Non-pigmented ciliary epithelial cell (primary cell): Measurements from ENCODE around the gene MPND.
"Not testable (repeated sequence)": the region's sequence is repeated elsewhere in the genome, so short reads cannot be mapped to it uniquely, and the experiment has no call there.

Experiments used
- DNase-seq: peaks from one replicate; pipeline ENCODE4 v3.0.0-alpha.2; 2010; ENCODE audit warnings: low read depth

Gene MPND

DNA sequence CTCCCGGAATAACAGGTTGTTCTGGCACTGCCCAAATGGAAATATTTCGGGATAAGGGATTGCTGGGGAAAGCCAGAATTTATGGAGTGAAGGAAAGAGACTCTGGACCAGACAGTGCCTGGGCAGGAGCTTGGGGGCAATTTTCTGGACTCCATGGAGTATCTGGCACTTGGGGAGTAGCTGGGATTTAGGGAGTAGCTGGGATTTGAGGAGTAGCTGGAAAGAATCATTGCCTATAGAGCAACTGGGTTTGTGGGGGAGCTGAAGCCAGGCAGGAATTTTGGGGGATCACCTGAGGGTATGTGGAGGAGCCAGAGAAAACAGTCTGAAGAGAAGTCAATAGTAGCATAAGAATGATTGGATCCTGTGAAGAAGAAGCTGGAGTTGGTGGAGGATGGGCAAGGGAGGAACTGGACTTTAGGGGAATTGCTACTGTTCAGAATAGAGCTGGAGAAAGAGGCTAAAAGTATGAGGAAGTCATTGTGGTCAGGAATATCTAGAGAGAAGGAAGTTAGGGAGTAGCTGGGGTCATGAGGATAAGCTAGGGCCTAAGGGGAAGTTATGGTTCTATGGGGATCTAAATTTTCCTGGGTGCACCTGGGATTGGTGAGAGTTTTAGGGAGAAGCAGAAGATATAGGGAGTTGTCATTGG, 24.2 kb upstream of the MPND start:
- no peak for DNase-seq

DNA sequence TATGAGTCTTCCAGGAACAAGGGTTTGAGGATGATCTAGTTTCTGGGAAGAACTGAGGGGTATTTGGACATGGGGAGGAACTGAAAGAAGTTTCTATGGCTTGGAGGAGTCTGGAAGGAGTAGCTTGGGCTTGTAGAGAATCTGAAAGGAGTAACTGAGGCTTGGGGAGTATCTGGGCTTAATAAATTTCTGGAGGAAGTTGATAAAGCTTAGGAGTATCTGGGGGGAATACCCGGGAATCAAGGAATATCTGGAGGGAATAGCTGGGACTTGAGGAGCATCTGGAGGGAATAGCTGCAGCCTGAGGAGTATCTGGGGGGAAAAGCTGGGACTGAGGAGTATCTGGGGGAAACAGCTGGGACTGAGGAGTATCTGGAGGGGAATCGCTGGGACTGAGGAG, 22.9 kb upstream of the MPND start:
- no peak for DNase-seq

DNA sequence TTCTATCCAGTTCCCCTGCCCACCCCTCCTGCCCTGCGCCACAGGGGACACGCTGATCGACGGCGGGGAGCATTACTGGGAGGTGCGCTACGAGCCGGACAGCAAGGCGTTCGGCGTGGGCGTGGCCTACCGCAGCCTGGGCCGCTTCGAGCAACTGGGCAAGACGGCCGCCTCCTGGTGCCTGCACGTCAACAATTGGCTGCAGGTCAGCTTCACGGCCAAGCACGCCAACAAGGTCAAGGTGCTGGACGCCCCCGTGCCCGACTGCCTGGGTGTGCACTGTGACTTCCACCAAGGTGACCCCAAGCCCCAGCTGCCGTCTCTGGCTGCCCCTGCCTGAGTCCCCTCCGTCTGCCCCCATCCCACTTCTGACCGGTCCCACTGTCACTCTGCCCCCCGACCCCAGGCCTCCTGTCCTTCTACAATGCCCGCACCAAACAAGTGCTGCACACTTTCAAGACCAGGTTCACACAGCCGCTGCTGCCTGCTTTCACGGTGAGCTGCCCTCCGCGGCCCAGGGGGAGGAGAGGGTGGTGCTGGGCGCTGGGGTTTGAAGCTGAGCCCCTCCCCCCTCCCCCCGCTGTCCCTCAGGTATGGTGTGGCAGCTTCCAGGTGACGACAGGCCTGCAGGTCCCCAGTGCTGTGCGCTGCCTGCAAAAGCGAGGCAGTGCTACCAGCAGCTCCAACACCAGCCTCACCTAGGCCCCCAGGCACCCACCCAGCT, 20.3 kb upstream of the MPND start:
- DNase-seq = no peak

DNA sequence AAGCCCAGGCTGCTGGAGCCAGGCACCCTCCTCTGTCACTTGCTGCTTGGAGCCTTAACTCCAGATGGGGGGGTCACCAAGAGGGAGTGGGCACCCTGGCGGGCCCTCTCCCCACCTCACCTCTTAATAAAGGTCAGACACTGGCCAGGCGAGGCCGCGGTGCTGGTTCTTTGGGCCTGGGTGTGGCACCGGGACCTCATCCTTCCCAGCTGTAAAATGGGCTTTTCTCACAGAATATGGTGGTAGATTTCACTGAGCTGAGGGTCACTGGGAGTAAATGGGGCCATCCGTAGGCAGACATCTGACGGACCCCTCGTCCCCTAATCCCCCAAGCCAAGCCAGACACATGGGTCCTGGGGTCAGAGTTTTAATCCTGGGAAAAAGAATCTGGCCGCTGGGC, 19.7 kb upstream of the MPND start:
- DNase-seq = no peak

DNA sequence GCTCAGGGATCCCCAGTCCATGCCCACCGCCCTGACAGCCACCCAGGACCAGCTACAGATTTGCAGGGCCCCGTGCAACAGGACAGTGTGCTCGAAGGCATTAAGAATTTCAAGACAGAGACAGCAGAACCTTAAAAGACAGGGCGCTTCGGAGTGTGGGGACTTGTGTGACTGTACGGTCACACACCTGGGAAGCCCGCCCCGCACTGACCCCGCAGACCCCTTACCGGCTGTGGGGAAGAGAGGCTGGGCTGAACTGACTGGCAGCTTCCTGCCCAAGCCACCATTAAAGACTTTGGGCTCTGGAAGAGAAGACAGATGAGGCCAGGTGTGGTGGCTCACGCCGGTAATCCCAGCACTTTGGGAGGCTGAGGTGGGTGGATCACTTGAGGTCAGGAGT, 19.1 kb upstream of the MPND start:
- no peak for DNase-seq

DNA sequence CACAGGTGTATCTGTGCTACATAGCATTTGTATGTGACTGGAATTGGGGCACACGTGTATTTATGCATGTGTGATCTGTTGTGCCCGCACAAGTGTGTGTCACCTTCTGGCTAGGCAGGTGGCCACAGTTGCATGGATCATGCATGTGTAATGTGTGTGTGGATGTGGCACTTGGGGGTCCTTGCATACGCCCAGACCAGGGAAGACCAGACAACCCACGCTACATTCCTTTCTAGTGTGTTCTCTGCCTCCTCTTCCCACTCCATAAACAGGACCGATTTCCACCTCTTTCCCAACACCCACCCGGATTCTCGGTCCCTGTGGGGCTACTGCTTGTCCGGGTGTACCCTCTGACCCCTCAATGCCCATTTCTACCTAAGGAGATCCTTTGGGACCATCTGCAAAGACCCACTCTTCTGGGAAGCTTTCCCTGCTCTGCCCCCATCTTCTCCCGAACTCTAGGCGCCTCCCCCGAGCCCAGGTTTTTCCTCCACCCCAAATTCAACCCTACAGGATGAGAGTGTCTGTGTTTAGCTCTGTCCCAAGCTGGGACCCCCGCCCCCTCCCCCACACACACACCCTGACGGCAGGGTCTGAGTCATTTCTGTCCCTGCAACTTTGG, 17.0 kb upstream of the MPND start:
- no peak for DNase-seq

DNA sequence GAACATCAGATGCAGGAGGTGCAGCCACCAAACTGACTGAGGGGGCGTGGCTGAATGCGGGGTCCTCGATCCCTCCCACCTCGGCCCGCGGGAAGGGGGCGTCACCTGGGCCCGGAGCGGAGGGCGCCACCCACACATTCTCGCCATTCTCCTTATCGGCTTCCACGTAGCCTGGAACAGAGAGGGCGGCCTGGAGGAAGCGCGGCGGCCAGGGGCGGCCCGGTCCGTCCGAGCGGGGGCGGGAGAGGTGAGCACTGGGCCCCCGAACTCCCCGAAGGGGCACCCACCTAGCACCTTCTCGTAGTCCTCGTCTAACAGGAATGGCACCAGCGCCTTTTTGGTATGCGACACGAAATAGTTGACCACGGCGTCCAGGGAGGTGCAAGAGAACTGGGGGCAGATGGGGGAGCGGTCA, 16.5 kb upstream of the MPND start:
- no peak for DNase-seq

DNA sequence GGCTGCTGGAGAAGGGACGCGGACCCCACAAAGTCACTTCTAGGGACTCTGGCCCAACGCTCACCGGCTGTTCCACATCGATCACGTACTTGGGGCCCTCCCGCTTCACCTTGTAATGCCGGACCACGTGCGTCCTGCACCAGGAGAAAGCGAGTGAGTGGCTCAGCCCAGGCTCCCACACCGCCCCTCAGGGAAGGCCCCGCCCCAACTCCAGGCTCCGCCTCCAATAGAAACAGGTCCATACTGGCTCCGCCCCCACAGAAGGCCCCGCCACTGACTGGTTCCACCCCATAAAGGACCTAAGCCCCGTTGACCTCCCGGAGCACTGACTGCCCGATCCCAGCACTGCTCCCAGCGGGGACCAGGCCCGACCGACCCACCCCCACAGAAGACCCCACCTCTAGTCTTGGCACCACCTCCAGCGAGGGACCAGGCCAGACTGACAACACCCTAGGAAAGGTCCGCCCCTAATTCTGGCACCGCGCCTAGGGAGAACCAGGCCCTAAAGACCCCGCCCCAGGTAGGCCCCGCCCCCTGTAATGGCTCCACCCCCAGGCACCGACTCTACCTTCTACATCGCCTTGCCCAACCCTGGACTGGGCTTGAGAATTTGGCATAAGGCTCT, 16.0 kb upstream of the MPND start:
- DNase-seq = no peak

DNA sequence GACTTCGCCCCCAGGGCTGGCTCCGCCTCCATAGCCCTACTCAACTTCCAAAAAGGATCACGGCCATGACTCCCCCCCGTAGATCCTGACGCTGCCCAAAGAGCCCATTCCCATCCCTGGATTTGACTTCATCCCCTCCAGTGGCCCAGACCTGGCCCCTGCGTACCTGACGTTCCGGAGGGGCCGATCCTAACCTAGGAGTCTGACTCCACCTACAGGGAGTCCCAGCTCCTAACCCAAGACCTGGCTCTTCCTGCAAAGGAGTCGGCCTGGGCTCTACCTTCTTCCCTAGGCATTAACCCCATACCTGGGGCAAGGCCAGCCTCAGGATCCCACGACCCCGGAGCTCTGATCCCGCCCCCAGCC, 15.5 kb upstream of the MPND start:
- DNase-seq = no peak

DNA sequence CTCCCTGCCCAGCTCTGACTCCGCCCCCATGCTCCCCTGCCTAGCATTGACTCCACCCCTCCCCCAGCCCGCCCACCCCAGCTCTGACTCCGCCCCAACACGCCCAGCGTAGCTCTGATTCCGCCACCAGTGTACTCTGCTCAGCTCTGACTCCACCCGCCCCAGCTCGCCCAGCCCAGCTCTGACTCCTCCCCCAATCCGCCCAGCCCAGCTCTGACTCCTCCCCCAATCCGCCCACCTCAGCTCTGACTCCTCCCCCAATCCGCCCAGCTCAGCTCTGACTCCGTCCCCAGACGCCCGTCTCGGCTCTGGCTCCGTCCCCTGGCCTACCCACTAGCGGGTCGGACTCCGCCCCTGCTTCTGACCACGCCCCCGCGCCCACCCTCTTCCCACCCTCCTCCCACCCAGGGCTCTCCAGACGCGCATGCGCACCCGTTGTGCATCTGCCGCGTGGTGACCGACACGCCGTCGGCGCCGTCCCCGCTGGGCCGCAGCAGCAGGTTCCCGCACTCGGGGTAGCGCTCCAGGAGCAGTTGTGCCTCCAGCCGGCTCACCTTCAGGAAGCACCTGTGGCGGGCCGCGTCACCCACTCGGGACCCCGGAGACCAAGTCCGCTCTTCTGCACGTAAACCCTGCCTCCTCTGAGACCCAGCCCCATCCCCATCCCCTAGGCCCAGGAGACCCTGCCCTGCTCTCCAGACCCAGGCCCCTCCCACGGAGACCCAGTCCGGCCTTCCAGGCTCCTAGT, 14.9 kb upstream of the MPND start:
- DNase-seq = peak; percentile 82

DNA sequence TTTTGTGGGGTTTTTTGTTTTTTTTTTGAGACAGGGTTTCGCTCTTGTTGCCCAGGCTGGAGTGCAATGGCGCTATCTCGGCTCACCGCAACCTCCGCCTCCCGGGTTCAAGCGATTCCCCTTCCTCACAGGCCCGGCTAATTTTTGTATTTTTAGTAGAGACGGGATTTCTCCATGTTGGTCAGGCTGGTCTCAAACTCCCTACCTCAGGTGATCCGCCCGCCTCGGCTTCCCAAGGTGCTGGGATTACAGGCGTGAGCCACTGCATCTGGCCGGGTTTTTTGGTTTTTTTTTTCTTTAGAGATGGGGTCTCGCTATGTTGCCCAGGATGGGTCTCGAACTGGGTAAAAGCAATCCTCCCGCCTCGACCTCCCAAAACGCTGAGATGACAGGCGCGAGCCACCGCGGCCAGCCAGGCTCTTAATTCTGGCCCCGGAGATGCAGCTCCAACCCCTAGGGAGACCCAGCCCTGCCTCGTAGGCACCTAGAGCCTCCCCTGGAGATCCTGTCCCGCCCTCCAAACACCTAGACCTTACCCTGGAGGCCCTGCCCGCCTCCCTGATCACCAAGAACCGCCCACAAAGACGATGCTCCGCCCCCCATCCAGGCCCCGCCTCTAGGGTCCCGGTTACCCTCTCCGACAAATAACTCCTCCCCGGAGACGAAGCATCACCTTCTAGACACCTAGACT, 14.2 kb upstream of the MPND start:
- not testable (repeated sequence) for DNase-seq

DNA sequence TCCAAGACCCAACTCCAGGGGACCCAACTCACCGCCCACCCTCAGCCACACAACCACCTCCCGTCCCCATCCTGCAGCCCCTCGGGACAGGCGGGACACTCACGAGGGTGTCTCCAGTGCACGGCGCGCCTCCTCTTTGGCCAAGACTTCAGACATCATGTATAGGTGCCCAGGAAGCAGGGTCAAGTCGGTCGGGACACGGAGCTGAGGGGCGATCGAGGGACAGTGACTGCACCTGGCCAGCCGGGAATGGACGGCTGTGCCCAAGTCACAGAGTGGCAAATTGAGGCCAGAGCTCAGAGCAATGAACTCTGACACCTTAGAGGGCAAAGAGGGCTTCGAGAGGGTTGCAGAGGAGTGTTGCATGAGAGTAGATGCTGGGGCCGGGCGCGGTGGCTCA, 13.5 kb upstream of the MPND start:
- DNase-seq = no peak

DNA sequence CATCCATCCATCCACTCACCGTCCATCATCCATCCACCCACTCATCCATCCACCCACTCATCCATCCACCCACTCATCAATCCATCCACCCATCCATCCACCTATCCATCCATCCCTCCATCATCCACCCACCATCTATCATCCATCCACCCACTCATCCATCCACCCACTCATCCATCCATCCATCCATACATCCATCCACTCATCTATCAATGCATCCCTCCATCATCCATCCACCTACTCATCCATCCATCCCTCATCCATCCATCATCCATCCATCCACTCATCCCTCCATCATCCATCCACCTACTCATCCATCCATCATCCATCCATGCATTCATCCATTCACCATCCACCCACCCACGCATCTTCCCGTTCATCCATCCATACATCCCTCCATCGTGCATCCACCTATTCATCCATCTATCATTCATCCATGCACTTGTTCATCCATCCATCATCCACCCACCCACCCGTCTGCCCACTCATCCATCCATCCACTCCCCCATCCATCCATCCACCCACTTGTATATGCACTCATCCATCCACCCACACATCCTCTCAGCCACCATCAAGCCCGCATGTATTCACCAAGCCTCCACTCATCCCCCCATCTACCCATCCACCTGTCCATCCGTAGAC, 8.3 kb upstream of the MPND start:
- no peak for DNase-seq

DNA sequence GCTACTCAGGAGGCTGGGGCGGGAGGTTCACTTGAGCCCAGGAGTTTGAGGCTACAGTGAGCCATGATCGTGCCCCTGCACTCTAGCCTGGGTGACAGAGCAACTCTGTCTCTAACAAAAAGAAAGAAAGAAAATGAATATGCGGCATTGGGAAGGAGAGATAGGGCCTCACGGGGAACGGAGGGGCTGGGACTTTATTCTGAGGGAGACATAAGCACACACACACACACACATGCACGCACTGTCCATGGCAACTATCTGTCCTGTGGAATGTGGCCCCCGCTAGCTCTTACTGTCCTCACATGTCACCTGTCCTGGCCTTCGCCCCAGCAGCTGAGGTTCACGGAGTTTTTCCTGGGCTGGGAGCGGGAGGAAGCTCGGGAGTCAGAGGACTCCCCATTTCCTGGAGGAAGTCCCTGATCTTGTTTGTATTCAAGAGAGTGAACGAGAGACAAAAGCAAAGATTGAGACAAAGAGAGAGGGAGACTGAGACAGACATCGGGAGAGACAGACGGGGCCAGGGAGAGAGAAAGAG, 5.4 kb upstream of the MPND start:
- no peak for DNase-seq

DNA sequence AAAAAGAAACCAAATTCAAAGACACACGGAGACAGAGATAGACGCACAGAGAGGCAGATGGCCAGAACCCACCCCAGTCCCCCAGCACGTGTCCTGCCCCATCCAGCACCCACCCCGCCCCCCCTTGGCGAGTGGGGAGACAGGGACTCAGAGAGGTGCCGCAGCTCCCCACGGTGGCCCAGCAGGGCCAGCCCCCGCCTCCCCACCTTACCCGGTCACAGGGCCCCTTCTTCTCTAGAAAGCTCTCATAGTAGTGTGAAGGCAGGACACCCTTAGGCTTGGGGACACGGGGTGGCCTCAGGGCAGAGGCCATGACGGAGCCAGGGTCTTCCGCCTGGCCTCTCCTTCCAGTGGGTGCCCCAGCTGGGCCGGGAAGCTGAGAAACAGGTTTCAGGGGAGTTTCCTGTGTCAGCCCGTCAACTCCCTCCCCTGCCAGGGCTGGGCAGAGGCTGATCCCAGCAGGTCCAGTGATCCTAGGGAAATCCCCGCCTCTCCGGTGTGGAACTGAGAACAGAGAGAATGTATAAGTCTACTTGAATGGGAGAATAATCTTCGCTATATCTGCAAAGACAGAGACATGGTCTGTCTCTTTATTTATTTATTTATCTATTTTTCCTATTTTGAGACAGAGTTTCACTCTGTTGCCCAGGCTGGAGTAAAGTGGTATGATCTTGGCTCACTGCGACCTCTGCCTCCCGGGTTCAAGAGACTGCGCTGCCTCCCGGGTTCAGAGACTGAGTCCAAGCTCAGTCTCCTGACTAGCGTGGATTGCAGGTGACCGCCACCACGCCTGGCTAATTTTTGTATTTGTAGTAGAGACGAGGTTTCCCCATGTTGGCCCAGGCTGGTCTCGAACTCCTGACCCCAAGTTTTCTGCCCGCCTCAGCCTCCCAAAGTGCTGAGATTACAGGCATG, 4.7 kb upstream of the MPND start, which contains the start of gene STAP2:
STAP2 (minus strand) TSS at position 387 of the 915 bp plus-strand sequence; CDS start at position 313, 74 bp downstream.
- DNase-seq = no peak

DNA sequence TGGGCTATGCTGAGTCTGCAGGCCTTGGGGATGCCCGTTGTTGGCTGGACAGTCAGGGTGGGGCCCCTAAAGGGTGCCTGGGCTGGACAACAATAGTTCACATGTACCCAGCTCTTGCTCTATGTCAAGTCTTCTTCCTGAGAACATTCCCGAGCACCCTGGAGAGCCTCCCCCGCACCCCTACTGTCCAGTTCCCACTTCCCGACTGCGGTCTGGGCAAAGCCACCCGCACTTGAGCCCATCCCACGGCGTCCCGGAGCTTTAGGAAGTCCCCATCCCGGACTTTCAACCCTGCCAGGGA, 1.1 kb upstream of the MPND start:
- DNase-seq = no peak

DNA sequence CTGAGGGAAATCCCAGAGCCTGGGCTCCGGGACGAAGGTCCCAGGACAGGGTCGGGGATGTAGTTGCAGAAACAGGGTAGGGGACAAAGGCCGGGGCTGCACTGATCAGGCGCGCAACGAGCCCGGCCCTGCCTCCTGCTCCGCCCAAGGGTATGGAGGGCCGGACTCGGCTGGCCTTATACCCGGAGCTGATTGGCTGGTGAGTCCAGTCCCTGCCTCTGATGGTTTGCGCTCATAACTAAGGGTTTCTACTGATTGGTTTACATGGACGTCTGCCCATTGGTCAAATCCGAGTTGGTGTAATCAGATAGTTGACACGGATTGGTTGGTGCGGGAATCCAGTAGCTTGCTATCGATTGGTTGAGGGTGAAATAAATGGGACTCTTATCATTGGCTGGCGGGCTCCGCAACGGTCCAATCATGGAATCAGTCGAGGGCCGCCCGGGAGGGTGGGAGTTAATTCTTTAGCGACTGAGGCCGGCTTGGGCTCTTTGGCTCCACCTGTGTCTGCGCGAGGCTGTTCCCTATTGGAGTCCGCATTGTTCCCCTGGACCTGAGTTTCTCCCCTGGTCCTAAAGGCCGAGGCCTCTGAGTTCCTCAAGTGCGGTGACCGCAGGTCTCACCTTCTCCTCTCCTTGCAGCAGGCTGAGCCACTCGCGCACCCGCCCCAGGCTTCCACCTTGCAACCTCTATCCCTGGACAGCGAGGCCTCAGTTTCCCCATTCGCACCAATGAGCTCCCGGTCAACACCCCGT, 570 bp upstream of the MPND start:
- DNase-seq = peak; percentile 100

DNA sequence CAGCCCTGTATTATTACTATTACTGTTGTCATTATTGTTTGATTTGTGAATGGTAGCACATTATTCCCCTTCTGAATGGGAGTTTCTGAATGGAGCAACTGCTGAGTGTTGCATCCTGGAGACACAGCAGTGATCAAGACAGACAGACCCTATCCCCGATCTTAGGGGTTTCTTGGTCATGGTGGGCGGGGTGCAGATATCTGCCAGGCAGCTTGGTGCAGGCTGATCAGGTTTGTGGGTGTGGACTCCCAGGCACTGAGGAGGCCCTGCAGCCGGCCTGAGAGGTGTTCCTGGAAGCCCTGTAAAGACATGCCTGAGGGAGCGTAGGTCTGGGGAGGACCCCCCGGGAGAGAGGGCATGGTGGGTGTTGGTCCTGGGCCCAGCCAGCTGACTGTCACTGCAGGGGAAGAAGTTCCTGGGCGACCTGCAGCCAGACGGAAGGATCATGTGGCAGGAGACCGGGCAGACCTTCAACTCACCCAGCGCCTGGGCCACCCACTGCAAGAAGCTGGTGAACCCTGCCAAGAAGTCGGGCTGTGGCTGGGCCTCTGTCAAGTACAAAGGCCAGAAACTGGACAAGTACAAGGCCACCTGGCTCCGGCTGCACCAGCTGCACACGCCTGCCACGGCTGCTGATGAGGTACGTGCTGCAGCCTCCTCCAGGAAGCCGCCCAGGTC, 2.1 kb downstream of the MPND start:
- DNase-seq = no peak

DNA sequence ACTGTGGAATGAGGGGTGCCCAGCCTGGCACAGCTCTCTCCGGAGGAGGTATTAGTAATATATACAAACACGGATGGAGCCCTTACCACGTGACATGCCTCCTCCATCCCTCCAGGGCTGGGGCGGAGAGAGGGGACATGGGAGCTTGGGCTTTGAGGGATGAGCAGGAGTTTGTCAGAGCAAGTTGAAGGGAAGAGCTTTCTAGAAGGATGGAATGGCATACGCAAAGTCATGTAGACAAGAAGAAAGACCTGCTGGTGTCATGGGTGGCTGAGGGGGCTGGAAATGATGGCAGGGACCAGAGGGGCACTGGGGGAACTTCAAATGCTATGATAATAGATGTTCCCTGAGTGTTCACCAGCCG, 2.6 kb downstream of the MPND start:
- DNase-seq = no peak
